ENCODE data around the gene GPR151. TPM values are rescaled to one million over a fixed set of nuclear protein-coding genes. Genes with fewer than 3 reads are reported as not detected.

The GPR151 gene
- total and polyA plus RNA-seq, 2 of the 8 experiments (the other 6 are each of a cell fraction or from before 2014, with no cell fraction given), result 0.03 TPM; not detected in 1

DNA sequence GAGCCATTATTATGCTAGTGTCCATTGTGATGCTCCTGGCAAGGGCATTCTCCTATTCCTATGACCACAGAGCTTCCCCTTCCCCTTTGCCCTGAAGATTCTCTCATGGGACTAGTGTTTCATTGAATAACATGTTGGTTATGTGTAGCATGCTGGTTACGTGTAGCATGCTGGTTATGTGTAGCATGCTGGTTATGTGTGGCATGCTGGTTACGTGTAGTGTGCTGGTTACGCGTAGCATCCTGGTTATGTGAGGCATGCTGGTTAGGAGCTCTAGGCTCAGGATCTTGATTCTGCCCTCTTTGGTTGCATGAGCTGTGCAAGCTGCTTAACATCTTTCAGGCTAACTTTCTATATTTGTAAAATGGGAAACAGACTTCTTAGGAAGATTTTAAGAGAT lies 46.5 kb upstream of the GPR151 start (continued):
- TF ChIP-seq, protein P1, sequence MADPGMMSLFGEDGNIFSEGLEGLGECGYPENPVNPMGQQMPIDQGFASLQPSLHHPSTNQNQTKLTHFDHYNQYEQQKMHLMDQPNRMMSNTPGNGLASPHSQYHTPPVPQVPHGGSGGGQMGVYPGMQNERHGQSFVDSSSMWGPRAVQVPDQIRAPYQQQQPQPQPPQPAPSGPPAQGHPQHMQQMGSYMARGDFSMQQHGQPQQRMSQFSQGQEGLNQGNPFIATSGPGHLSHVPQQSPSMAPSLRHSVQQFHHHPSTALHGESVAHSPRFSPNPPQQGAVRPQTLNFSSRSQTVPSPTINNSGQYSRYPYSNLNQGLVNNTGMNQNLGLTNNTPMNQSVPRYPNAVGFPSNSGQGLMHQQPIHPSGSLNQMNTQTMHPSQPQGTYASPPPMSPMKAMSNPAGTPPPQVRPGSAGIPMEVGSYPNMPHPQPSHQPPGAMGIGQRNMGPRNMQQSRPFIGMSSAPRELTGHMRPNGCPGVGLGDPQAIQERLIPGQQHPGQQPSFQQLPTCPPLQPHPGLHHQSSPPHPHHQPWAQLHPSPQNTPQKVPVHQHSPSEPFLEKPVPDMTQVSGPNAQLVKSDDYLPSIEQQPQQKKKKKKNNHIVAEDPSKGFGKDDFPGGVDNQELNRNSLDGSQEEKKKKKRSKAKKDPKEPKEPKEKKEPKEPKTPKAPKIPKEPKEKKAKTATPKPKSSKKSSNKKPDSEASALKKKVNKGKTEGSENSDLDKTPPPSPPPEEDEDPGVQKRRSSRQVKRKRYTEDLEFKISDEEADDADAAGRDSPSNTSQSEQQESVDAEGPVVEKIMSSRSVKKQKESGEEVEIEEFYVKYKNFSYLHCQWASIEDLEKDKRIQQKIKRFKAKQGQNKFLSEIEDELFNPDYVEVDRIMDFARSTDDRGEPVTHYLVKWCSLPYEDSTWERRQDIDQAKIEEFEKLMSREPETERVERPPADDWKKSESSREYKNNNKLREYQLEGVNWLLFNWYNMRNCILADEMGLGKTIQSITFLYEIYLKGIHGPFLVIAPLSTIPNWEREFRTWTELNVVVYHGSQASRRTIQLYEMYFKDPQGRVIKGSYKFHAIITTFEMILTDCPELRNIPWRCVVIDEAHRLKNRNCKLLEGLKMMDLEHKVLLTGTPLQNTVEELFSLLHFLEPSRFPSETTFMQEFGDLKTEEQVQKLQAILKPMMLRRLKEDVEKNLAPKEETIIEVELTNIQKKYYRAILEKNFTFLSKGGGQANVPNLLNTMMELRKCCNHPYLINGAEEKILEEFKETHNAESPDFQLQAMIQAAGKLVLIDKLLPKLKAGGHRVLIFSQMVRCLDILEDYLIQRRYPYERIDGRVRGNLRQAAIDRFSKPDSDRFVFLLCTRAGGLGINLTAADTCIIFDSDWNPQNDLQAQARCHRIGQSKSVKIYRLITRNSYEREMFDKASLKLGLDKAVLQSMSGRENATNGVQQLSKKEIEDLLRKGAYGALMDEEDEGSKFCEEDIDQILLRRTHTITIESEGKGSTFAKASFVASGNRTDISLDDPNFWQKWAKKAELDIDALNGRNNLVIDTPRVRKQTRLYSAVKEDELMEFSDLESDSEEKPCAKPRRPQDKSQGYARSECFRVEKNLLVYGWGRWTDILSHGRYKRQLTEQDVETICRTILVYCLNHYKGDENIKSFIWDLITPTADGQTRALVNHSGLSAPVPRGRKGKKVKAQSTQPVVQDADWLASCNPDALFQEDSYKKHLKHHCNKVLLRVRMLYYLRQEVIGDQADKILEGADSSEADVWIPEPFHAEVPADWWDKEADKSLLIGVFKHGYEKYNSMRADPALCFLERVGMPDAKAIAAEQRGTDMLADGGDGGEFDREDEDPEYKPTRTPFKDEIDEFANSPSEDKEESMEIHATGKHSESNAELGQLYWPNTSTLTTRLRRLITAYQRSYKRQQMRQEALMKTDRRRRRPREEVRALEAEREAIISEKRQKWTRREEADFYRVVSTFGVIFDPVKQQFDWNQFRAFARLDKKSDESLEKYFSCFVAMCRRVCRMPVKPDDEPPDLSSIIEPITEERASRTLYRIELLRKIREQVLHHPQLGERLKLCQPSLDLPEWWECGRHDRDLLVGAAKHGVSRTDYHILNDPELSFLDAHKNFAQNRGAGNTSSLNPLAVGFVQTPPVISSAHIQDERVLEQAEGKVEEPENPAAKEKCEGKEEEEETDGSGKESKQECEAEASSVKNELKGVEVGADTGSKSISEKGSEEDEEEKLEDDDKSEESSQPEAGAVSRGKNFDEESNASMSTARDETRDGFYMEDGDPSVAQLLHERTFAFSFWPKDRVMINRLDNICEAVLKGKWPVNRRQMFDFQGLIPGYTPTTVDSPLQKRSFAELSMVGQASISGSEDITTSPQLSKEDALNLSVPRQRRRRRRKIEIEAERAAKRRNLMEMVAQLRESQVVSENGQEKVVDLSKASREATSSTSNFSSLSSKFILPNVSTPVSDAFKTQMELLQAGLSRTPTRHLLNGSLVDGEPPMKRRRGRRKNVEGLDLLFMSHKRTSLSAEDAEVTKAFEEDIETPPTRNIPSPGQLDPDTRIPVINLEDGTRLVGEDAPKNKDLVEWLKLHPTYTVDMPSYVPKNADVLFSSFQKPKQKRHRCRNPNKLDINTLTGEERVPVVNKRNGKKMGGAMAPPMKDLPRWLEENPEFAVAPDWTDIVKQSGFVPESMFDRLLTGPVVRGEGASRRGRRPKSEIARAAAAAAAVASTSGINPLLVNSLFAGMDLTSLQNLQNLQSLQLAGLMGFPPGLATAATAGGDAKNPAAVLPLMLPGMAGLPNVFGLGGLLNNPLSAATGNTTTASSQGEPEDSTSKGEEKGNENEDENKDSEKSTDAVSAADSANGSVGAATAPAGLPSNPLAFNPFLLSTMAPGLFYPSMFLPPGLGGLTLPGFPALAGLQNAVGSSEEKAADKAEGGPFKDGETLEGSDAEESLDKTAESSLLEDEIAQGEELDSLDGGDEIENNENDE (IDR thresholded peaks at IDR 0.05; ENCODE audit: insufficient replicate concordance, low read length), result no peak
- TF ChIP-seq FOSL1 (IDR thresholded peaks at IDR 0.05; ENCODE audit: insufficient read depth, low read depth, low read length) (no peak), EZH2 (IDR thresholded peaks at IDR 0.05; ENCODE audit: low read depth, low read length, severe bottlenecking) (no peak), YY1 (IDR thresholded peaks at IDR 0.05; ENCODE audit: low read depth, low read length) (no peak), BRCA1 (IDR thresholded peaks at IDR 0.05; ENCODE audit: low read depth, low read length) (no peak)
- TF ChIP-seq, protein P2, sequence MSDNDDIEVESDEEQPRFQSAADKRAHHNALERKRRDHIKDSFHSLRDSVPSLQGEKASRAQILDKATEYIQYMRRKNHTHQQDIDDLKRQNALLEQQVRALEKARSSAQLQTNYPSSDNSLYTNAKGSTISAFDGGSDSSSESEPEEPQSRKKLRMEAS (IDR thresholded peaks at IDR 0.05), result no peak
- TF ChIP-seq, protein P3, sequence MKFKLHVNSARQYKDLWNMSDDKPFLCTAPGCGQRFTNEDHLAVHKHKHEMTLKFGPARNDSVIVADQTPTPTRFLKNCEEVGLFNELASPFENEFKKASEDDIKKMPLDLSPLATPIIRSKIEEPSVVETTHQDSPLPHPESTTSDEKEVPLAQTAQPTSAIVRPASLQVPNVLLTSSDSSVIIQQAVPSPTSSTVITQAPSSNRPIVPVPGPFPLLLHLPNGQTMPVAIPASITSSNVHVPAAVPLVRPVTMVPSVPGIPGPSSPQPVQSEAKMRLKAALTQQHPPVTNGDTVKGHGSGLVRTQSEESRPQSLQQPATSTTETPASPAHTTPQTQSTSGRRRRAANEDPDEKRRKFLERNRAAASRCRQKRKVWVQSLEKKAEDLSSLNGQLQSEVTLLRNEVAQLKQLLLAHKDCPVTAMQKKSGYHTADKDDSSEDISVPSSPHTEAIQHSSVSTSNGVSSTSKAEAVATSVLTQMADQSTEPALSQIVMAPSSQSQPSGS (IDR thresholded peaks at IDR 0.05; ENCODE audit: low read length), result no peak
